ENCODE measurements around the gene MMP13. TPM values are rescaled to one million over a fixed set of nuclear protein-coding genes. Genes with fewer than 3 reads are reported as not detected.

MMP13 gene
- total RNA-seq, 1 experiment from 2014 or later: 0.15 TPM

DNA sequence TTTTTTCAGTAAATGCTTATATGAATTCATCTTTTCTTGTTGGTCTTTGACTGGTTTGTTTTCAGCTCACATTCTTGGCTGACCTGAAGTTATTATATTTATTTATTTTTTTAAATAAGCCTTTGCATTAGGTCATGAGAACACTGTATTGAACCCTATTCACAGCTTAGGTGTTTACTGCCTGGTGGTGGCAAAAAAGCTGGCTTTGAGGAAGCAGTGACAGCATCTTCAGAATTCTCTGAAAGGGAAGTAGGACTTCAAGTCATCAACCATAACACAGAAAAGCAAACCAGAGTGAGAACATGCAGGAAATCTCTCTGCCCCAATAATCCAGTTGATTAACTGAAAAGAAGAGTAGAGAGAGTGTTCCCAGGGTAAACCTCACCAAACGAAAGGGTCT, 30.3 kb upstream of the MMP13 start:
- in situ Hi-C loops (cut with HindIII; ENCODE audit: low pct_unique_long_range_greater_than_20kb, low sequenced_read_pairs): no loop called here
- BruUV-seq (replicated peaks): no TSS peak

GRCh38 chr11:102983486-102983885, 28.0 kb upstream of the MMP13 start:
- Histone ChIP-seq H3K27me3 (ENCODE audit: control insufficient read depth, insufficient read depth, low read length) (no peaks in the 10 kb centered on the region), H3K4me3 (ENCODE audit: low read depth in 2 of 2, low read length in 2 of 2) (no peak overlapping the region), H3K36me3 (ENCODE audit: control insufficient read depth, insufficient read depth, low read length) (no peaks in the 10 kb centered on the region), H3K27ac (ENCODE audit: low read length) (no peak overlapping the region), H3K4me1 (ENCODE audit: control insufficient read depth, insufficient read depth, low read length) (no peaks in the 10 kb centered on the region), H3K9me3 (ENCODE audit: control insufficient read depth, insufficient read depth, low read depth, low read length) (no peaks in the 10 kb centered on the region)
- intact Hi-C loops (cut with micrococcal nuclease; ENCODE audit: unreplicated experiment) (no loop called here), in situ Hi-C loops (cut with HindIII; ENCODE audit: low pct_unique_long_range_greater_than_20kb, low sequenced_read_pairs) (no loop called here)
- BruUV-seq (replicated peaks): no TSS peak
- ChIA-PET POLR2A (no interaction called here), CTCF (no interaction called here)
- no peak for ATAC-seq
- no peak for DNase-seq (ENCODE audit: low read depth, low spot score)
- TF ChIP-seq, protein P1, sequence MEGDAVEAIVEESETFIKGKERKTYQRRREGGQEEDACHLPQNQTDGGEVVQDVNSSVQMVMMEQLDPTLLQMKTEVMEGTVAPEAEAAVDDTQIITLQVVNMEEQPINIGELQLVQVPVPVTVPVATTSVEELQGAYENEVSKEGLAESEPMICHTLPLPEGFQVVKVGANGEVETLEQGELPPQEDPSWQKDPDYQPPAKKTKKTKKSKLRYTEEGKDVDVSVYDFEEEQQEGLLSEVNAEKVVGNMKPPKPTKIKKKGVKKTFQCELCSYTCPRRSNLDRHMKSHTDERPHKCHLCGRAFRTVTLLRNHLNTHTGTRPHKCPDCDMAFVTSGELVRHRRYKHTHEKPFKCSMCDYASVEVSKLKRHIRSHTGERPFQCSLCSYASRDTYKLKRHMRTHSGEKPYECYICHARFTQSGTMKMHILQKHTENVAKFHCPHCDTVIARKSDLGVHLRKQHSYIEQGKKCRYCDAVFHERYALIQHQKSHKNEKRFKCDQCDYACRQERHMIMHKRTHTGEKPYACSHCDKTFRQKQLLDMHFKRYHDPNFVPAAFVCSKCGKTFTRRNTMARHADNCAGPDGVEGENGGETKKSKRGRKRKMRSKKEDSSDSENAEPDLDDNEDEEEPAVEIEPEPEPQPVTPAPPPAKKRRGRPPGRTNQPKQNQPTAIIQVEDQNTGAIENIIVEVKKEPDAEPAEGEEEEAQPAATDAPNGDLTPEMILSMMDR (IDR thresholded peaks at IDR 0.05): no peak
- TF ChIP-seq, protein P2, sequence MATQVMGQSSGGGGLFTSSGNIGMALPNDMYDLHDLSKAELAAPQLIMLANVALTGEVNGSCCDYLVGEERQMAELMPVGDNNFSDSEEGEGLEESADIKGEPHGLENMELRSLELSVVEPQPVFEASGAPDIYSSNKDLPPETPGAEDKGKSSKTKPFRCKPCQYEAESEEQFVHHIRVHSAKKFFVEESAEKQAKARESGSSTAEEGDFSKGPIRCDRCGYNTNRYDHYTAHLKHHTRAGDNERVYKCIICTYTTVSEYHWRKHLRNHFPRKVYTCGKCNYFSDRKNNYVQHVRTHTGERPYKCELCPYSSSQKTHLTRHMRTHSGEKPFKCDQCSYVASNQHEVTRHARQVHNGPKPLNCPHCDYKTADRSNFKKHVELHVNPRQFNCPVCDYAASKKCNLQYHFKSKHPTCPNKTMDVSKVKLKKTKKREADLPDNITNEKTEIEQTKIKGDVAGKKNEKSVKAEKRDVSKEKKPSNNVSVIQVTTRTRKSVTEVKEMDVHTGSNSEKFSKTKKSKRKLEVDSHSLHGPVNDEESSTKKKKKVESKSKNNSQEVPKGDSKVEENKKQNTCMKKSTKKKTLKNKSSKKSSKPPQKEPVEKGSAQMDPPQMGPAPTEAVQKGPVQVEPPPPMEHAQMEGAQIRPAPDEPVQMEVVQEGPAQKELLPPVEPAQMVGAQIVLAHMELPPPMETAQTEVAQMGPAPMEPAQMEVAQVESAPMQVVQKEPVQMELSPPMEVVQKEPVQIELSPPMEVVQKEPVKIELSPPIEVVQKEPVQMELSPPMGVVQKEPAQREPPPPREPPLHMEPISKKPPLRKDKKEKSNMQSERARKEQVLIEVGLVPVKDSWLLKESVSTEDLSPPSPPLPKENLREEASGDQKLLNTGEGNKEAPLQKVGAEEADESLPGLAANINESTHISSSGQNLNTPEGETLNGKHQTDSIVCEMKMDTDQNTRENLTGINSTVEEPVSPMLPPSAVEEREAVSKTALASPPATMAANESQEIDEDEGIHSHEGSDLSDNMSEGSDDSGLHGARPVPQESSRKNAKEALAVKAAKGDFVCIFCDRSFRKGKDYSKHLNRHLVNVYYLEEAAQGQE (IDR thresholded peaks at IDR 0.05; ENCODE audit: insufficient read depth in 1 of 2, low read depth in 2 of 2, low read length in 1 of 2): no peak
- TF ChIP-seq POLR2AphosphoS5 (IDR thresholded peaks at IDR 0.05; ENCODE audit: low read depth, low read length): no peak
- no peak for TF ChIP-seq TCF7L2 (IDR thresholded peaks at IDR 0.05; ENCODE audit: low read depth, low read length)
- no peak for TF ChIP-seq SIN3A (IDR thresholded peaks at IDR 0.05; ENCODE audit: borderline replicate concordance, insufficient read depth, low read depth, low read length)

More for the DNA sequence above, 30.3 kb upstream of the MMP13 start:
- ChIA-PET CTCF (interaction anchor here (0.6 kb wide), 1 partner anchor 282 kb away, joined by 4 read pairs; no protein-coding TSS in a partner anchor), POLR2A (no interaction called here)
- H3K4me3 ChIP-seq (ENCODE audit: low read depth in 2 of 2, low read length in 2 of 2): no peak overlapping the region
- TF ChIP-seq POLR2AphosphoS5 (IDR thresholded peaks at IDR 0.05; ENCODE audit: low read depth, low read length) (no peak), SIN3A (IDR thresholded peaks at IDR 0.05; ENCODE audit: borderline replicate concordance, insufficient read depth, low read depth, low read length) (no peak), TCF7L2 (IDR thresholded peaks at IDR 0.05; ENCODE audit: low read depth, low read length) (no peak)
- TF ChIP-seq, protein P2 (IDR thresholded peaks at IDR 0.05; ENCODE audit: insufficient read depth in 1 of 2, low read depth in 2 of 2, low read length in 1 of 2): no peak
- TF ChIP-seq, protein P1 (IDR thresholded peaks at IDR 0.05): no peak
- H3K27ac ChIP-seq (ENCODE audit: low read length): no peak overlapping the region
- intact Hi-C loops (cut with micrococcal nuclease; ENCODE audit: unreplicated experiment): no loop called here
- DNase-seq (ENCODE audit: low read depth, low spot score): no peak
- no peaks in the 10 kb centered on the region for H3K4me1 ChIP-seq (ENCODE audit: control insufficient read depth, insufficient read depth, low read length)
- ATAC-seq: no peak
- peaks cover 3% of the 10 kb centered on the region; the same call in 1 of the 2 replicates for H3K27me3 ChIP-seq (ENCODE audit: control insufficient read depth, insufficient read depth, low read length)
- H3K9me3 ChIP-seq (ENCODE audit: control insufficient read depth, insufficient read depth, low read depth, low read length): no peaks in the 10 kb centered on the region
- H3K36me3 ChIP-seq (ENCODE audit: control insufficient read depth, insufficient read depth, low read length): no peaks in the 10 kb centered on the region
